Neural cell (in vitro differentiated cells): ENCODE data around the gene GTF2E1.

Experiments used
- CTCF ChIP-seq: fragments of 450-650 bp; IDR thresholded peaks from 2 replicates; pipeline ENCODE4 v1.5.1; 2014; ENCODE audit warnings: antibody characterized with exemption, mild to moderate bottlenecking, moderate library complexity; ENCODE audit not compliant: poor library complexity, severe bottlenecking
- EP300 ChIP-seq: fragments of 450-650 bp; conservative IDR thresholded peaks from 2 replicates; pipeline ENCODE4 v1.6.1; 2014; ENCODE audit warnings: antibody characterized with exemption, mild to moderate bottlenecking, moderate library complexity; ENCODE audit not compliant: poor library complexity, severe bottlenecking
- EZH2 ChIP-seq: fragments of 200-600, 300-800 bp; shearing (Covaris generic), sonication (generic); IDR thresholded peaks from 2 replicates; pipeline ENCODE4 v1.6.1; 2014; ENCODE audit warnings: antibody characterized with exemption, low read length, borderline replicate concordance, mild to moderate bottlenecking; ENCODE audit not compliant: insufficient read depth, poor library complexity, severe bottlenecking
- POLR2AphosphoS5 ChIP-seq: IDR thresholded peaks from 2 replicates; pipeline ENCODE4 v1.6.1; 2012
- RAD21 ChIP-seq: fragments of 450-650 bp; conservative IDR thresholded peaks from 2 replicates; pipeline ENCODE4 v1.6.1; 2014; ENCODE audit warnings: antibody characterized with exemption, mild to moderate bottlenecking, moderate library complexity
- TAF1 ChIP-seq: IDR thresholded peaks from 2 replicates; pipeline ENCODE4 v1.6.1; 2012; ENCODE audit warnings: low read depth

DNA sequence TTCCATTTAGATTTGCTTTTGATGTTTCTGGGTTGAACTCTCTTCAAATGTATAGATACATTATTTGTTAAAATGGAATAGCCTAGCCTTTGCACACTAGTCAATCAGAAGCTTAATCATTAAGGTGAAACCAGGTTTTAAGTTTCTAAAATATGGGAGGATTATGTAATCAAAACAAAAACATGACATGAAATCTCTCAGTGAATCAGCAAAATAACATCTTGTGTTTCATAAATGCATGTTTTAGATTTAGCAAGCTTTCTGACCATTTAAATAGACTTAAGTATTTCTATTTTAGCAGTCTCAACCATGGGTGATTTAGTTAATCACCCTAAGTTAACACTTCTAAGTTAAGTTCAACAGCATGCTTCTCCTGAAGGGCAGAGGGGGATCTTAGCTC is 11.3 kb downstream of the GTF2E1 start:
- TF ChIP-seq CTCF, result no peak
- TF ChIP-seq EZH2, result no peak
- TF ChIP-seq POLR2AphosphoS5, result no peak
- TF ChIP-seq EP300, result no peak
- TF ChIP-seq RAD21, result no peak
- TF ChIP-seq TAF1, result no peak
